ENCODE measurements around the gene DPCD. TPM values are rescaled to one million over a fixed set of nuclear protein-coding genes. Genes with fewer than 3 reads are reported as not detected.

The DPCD gene
- polyA plus RNA-seq, 1 donor from 2014 or later = 234 TPM

- H3K9ac ChIP-seq (ENCODE audit: low read length) = no peak overlapping the region
- H3K9me2 ChIP-seq (ENCODE audit: insufficient read depth, low read length) = no peaks in the 10 kb centered on the region
- H4K20me1 ChIP-seq (ENCODE audit: insufficient read depth) = no peaks in the 10 kb centered on the region
- H2AFZ ChIP-seq (ENCODE audit: low read depth, low read length) = no peak overlapping the region
- no peaks in the 10 kb centered on the region for H3K27me3 ChIP-seq (ENCODE audit: insufficient read depth, low read depth, low read length)
- H3K9me3 ChIP-seq (ENCODE audit: low read length) = no peaks in the 10 kb centered on the region
- no peaks in the 10 kb centered on the region for H3K36me3 ChIP-seq (ENCODE audit: insufficient read depth, low read length)
- H3F3A ChIP-seq (ENCODE audit: insufficient read depth, low read length, poor library complexity, severe bottlenecking) = no peaks in the 10 kb centered on the region
- no peak overlapping the region for H3K27ac ChIP-seq (ENCODE audit: low read length)
- no peak for TF ChIP-seq RAD21 (conservative IDR thresholded peaks at IDR 0.05)
- no peak for TF ChIP-seq EZH2 (IDR thresholded peaks at IDR 0.05; ENCODE audit: borderline replicate concordance, insufficient read depth, low read length, poor library complexity, severe bottlenecking)
- no peak for TF ChIP-seq POLR2AphosphoS5 (IDR thresholded peaks at IDR 0.05)
- no peak for TF ChIP-seq TAF1 (IDR thresholded peaks at IDR 0.05; ENCODE audit: low read depth)
- TF ChIP-seq EP300 (conservative IDR thresholded peaks at IDR 0.05; ENCODE audit: poor library complexity, severe bottlenecking) = no peak
- TF ChIP-seq, protein P1, sequence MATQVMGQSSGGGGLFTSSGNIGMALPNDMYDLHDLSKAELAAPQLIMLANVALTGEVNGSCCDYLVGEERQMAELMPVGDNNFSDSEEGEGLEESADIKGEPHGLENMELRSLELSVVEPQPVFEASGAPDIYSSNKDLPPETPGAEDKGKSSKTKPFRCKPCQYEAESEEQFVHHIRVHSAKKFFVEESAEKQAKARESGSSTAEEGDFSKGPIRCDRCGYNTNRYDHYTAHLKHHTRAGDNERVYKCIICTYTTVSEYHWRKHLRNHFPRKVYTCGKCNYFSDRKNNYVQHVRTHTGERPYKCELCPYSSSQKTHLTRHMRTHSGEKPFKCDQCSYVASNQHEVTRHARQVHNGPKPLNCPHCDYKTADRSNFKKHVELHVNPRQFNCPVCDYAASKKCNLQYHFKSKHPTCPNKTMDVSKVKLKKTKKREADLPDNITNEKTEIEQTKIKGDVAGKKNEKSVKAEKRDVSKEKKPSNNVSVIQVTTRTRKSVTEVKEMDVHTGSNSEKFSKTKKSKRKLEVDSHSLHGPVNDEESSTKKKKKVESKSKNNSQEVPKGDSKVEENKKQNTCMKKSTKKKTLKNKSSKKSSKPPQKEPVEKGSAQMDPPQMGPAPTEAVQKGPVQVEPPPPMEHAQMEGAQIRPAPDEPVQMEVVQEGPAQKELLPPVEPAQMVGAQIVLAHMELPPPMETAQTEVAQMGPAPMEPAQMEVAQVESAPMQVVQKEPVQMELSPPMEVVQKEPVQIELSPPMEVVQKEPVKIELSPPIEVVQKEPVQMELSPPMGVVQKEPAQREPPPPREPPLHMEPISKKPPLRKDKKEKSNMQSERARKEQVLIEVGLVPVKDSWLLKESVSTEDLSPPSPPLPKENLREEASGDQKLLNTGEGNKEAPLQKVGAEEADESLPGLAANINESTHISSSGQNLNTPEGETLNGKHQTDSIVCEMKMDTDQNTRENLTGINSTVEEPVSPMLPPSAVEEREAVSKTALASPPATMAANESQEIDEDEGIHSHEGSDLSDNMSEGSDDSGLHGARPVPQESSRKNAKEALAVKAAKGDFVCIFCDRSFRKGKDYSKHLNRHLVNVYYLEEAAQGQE (IDR thresholded peaks at IDR 0.05; ENCODE audit: borderline replicate concordance) = no peak
- TF ChIP-seq CTCF (IDR thresholded peaks at IDR 0.05; ENCODE audit: poor library complexity, severe bottlenecking) = no peak
- no peak for TF ChIP-seq SMC3 (conservative IDR thresholded peaks at IDR 0.05; ENCODE audit: poor library complexity)
- no peak for TF ChIP-seq MXI1 (conservative IDR thresholded peaks at IDR 0.05; ENCODE audit: poor library complexity, severe bottlenecking)
- no peak overlapping the region for H3K4me2 ChIP-seq (ENCODE audit: low read length)
- no peak overlapping the region for H3K4me3 ChIP-seq (ENCODE audit: low read length)
- no peaks in the 10 kb centered on the region for H3K79me2 ChIP-seq (replicated peaks; ENCODE audit: insufficient read depth, low read length)
These were observed 13.4 kb downstream of the DPCD start for GRCh38 chr10:101601541-101601940.

DNA sequence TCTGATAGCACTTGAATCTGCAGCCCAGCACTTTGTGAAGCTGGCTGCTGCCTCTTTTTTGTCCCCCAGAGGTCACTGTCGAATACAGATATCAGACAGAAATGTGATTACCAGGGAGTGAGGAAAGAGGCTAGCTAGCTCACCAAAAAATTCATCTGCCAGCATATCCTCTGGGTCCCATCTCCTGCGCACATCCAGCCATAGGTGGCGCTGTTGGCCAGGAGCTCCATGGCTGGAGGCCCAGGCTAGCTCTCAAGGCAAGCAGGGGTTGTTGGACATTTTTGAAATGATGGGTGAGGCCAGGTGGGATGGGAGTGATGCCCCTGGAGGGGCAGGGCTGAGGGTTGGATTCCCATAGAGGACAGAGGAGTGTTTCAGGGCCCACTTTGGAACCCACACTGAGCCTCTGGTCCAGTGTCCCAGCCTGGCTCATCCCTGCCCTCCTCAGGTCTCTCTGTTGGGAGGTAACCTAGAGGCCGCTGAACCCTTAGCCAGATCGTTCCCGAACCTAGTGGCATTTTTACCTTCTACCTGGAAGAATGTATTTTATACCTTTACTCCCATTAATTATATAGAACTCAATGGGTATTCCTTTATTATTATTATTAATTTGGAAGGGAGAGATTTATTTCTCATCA, 14.8 kb downstream of the DPCD start:
- TF ChIP-seq RAD21 (conservative IDR thresholded peaks at IDR 0.05) = peak; percentile 84
- peak; percentile 90 for TF ChIP-seq CTCF (IDR thresholded peaks at IDR 0.05; ENCODE audit: poor library complexity, severe bottlenecking)
- no peak for TF ChIP-seq MXI1 (conservative IDR thresholded peaks at IDR 0.05; ENCODE audit: poor library complexity, severe bottlenecking)
- TF ChIP-seq TAF1 (IDR thresholded peaks at IDR 0.05; ENCODE audit: low read depth) = no peak
- TF ChIP-seq, protein P1 (IDR thresholded peaks at IDR 0.05; ENCODE audit: borderline replicate concordance) = no peak
- TF ChIP-seq SMC3 (conservative IDR thresholded peaks at IDR 0.05; ENCODE audit: poor library complexity) = peak; percentile 78
- no peak for TF ChIP-seq POLR2AphosphoS5 (IDR thresholded peaks at IDR 0.05)
- no peak for TF ChIP-seq EZH2 (IDR thresholded peaks at IDR 0.05; ENCODE audit: borderline replicate concordance, insufficient read depth, low read length, poor library complexity, severe bottlenecking)
- TF ChIP-seq EP300 (conservative IDR thresholded peaks at IDR 0.05; ENCODE audit: poor library complexity, severe bottlenecking) = no peak
- no peaks in the 10 kb centered on the region for H3K9me2 ChIP-seq (ENCODE audit: insufficient read depth, low read length)
- no peak overlapping the region for H3K4me2 ChIP-seq (ENCODE audit: low read length)
- H3K27me3 ChIP-seq (ENCODE audit: insufficient read depth, low read depth, low read length) = no peaks in the 10 kb centered on the region
- H4K20me1 ChIP-seq (ENCODE audit: insufficient read depth) = no peaks in the 10 kb centered on the region
- H3K4me3 ChIP-seq (ENCODE audit: low read length) = no peak overlapping the region
- H3K27ac ChIP-seq (ENCODE audit: low read length) = no peak overlapping the region
- H3K9me3 ChIP-seq (ENCODE audit: low read length) = no peaks in the 10 kb centered on the region
- H3K9ac ChIP-seq (ENCODE audit: low read length) = no peak overlapping the region
- H3K36me3 ChIP-seq (ENCODE audit: insufficient read depth, low read length) = no peaks in the 10 kb centered on the region
- no peaks in the 10 kb centered on the region for H3F3A ChIP-seq (ENCODE audit: insufficient read depth, low read length, poor library complexity, severe bottlenecking)
- H3K79me2 ChIP-seq (replicated peaks; ENCODE audit: insufficient read depth, low read length) = no peaks in the 10 kb centered on the region
- H2AFZ ChIP-seq (ENCODE audit: low read depth, low read length) = no peak overlapping the region

All from neural cell (in vitro differentiated cells).